ENCODE data around the gene MET.

The MET gene

GRCh38 chr7:116797612-116798011, 125.6 kb downstream of the MET start:
- Histone ChIP-seq H3K4me3 (ENCODE audit: insufficient read depth, low read length, poor library complexity, severe bottlenecking) (no peak overlapping the region), H3K27ac (ENCODE audit: low read depth, low read length) (no peak overlapping the region), H3K4me2 (ENCODE audit: low read depth, low read length, poor library complexity, severe bottlenecking) (no peak overlapping the region), H3K9ac (ENCODE audit: low read length) (no peak overlapping the region), H3K36me3 (ENCODE audit: low read length) (no peaks in the 10 kb centered on the region), H4K20me1 (ENCODE audit: low read depth, low read length) (no peaks in the 10 kb centered on the region), H2AFZ (ENCODE audit: low read depth, low read length, severe bottlenecking) (no peak overlapping the region), H3F3A (ENCODE audit: insufficient read depth) (no peaks in the 10 kb centered on the region), H3K9me2 (replicated peaks; ENCODE audit: insufficient read depth, low read length) (no peaks in the 10 kb centered on the region), H3K79me2 (ENCODE audit: insufficient read depth, low read length) (no peaks in the 10 kb centered on the region), H3K9me3 (ENCODE audit: insufficient read depth, low read length) (no peaks in the 10 kb centered on the region), H3K27me3 (ENCODE audit: low read length) (no peaks in the 10 kb centered on the region)
- no peak for TF ChIP-seq CTCF (IDR thresholded peaks at IDR 0.05; ENCODE audit: insufficient read depth, low read length, poor library complexity, severe bottlenecking)
- TF ChIP-seq EZH2phosphoT487 (conservative IDR thresholded peaks at IDR 0.05; ENCODE audit: low read length): no peak

- Histone ChIP-seq H2AFZ (ENCODE audit: low read depth, low read length, severe bottlenecking) (no peak overlapping the region), H3K4me3 (ENCODE audit: insufficient read depth, low read length, poor library complexity, severe bottlenecking) (no peak overlapping the region), H3K27ac (ENCODE audit: low read depth, low read length) (no peak overlapping the region), H3K27me3 (ENCODE audit: low read length) (no peaks in the 10 kb centered on the region), H3K9ac (ENCODE audit: low read length) (no peak overlapping the region), H3K9me3 (ENCODE audit: insufficient read depth, low read length) (no peaks in the 10 kb centered on the region), H3K36me3 (ENCODE audit: low read length) (no peaks in the 10 kb centered on the region), H4K20me1 (ENCODE audit: low read depth, low read length) (no peaks in the 10 kb centered on the region), H3K79me2 (ENCODE audit: insufficient read depth, low read length) (no peaks in the 10 kb centered on the region), H3F3A (ENCODE audit: insufficient read depth) (no peaks in the 10 kb centered on the region), H3K4me2 (ENCODE audit: low read depth, low read length, poor library complexity, severe bottlenecking) (no peak overlapping the region), H3K9me2 (replicated peaks; ENCODE audit: insufficient read depth, low read length) (no peaks in the 10 kb centered on the region)
- no peak for TF ChIP-seq EZH2phosphoT487 (conservative IDR thresholded peaks at IDR 0.05; ENCODE audit: low read length)
- no peak for TF ChIP-seq CTCF (IDR thresholded peaks at IDR 0.05; ENCODE audit: insufficient read depth, low read length, poor library complexity, severe bottlenecking)
Observed at GRCh38 chr7:116798232-116798631, 126.2 kb downstream of the MET start.

GRCh38 chr7:116799916-116800315, 127.9 kb downstream of the MET start:
- Histone ChIP-seq H3K4me2 (ENCODE audit: low read depth, low read length, poor library complexity, severe bottlenecking) (no peak overlapping the region), H4K20me1 (ENCODE audit: low read depth, low read length) (no peaks in the 10 kb centered on the region), H3K9ac (ENCODE audit: low read length) (no peak overlapping the region), H2AFZ (ENCODE audit: low read depth, low read length, severe bottlenecking) (no peak overlapping the region), H3K27ac (ENCODE audit: low read depth, low read length) (no peak overlapping the region), H3K9me3 (ENCODE audit: insufficient read depth, low read length) (no peaks in the 10 kb centered on the region), H3F3A (ENCODE audit: insufficient read depth) (no peaks in the 10 kb centered on the region), H3K4me3 (ENCODE audit: insufficient read depth, low read length, poor library complexity, severe bottlenecking) (no peak overlapping the region), H3K9me2 (replicated peaks; ENCODE audit: insufficient read depth, low read length) (no peaks in the 10 kb centered on the region), H3K36me3 (ENCODE audit: low read length) (no peaks in the 10 kb centered on the region), H3K79me2 (ENCODE audit: insufficient read depth, low read length) (no peaks in the 10 kb centered on the region), H3K27me3 (ENCODE audit: low read length) (no peaks in the 10 kb centered on the region)
- TF ChIP-seq EZH2phosphoT487 (conservative IDR thresholded peaks at IDR 0.05; ENCODE audit: low read length): no peak
- TF ChIP-seq CTCF (IDR thresholded peaks at IDR 0.05; ENCODE audit: insufficient read depth, low read length, poor library complexity, severe bottlenecking): no peak

All from SU-DHL-6 (cell line).